CD1c-positive myeloid dendritic cell (primary cell): Measurements from ENCODE around the gene FGD6.
"Not testable (repeated sequence)": the region's sequence is repeated elsewhere in the genome, so short reads cannot be mapped to it uniquely, and the experiment has no call there.

Experiments
- DNase-seq: peaks from one replicate; pipeline ENCODE4 v3.0.0-alpha.2; 2016; ENCODE audit errors: extremely low spot score

Gene FGD6

GRCh38 chr12:95205016-95205624 is 12.1 kb downstream of the FGD6 start:
- no peak for DNase-seq

GRCh38 chr12:95204141-95204866 is 13.0 kb downstream of the FGD6 start:
- peak; percentile 66 for DNase-seq

- DNase-seq = no peak
These were observed 13.7 kb downstream of the FGD6 start for GRCh38 chr12:95203487-95204030.

DNA sequence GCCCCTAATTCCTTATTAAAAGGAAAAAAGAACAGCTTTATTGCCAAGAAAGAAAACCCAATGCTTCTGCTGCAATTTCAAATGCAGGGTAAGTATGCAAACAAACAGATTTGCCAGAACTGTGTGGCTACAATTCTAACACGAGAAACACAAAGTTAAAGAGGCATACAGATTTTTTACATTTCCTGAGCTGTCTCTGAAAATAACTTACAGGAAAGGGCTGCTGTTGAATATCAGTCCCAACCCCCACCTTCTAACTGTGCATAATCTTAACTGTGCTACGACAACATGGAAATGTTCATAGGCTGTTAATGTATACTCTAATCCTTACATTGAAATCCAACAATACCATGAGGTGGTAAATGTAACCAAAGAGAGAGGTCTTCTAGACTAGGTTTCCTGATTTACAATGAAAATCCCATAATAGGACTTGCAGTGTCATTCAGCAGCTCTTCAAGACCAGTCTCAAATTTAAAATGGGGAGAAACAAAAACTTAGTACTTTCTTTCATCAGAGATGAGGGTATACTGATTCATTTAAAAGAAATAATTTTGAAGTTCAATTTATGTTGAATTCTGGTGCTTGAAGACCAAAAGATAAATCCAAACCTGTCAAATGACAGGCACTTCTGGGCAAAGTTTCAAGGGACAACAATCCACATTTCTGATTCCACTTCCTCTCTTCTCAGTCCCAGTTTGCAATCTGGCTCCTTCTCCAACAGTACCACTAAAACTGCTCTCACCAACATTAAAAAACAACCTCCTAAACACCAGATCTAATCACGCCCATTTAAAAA is 14.4 kb downstream of the FGD6 start:
- DNase-seq = no peak

DNA sequence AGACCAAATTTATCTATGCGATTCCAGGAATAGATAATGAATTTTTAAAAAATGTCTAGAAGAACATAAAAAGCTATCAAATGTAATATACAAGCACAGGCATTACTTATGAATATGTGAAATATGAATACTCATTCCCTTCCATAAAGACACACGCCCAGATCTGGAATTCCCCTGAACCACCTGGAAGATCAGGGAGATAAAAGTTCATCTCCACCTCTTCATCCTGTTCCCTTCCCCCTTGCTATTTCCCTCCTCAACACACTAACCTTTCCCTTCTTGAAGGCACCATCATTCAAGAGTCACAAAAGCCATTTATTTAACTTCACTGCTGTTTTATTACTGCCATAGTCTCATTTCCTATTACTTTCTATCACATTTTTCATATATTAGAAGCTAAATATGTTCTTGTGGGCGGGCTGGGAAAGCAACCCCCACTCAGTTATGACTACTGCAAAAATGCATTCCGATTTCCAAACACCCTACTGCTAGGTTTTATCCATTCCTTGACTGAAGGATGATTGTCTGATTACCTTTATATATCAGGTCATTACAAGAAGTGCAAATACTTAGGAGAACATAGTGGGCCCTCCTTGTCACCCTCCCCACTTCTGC is 16.1 kb downstream of the FGD6 start:
- no peak for DNase-seq

GRCh38 chr12:95200128-95200894 is 17.0 kb downstream of the FGD6 start:
- DNase-seq = no peak

DNA sequence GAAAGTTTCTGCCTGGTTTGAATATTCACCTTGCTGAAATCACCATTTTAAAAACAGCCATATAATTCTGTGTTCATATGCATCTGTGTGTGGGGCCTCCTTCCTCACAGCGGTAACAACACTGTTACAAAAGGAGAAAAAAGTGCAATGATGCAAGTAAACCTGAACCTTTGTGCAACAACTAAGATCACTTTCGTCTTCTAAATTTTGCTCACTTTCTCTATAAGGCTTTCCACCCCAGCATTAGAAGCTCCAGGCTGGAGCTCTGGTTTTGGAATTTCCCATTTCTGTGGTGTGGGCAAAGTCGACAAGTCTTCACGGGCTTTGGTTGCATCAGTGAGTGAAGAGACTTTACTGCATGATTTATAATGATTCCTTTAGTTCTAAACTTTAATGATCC is 18.4 kb downstream of the FGD6 start:
- DNase-seq = no peak

DNA sequence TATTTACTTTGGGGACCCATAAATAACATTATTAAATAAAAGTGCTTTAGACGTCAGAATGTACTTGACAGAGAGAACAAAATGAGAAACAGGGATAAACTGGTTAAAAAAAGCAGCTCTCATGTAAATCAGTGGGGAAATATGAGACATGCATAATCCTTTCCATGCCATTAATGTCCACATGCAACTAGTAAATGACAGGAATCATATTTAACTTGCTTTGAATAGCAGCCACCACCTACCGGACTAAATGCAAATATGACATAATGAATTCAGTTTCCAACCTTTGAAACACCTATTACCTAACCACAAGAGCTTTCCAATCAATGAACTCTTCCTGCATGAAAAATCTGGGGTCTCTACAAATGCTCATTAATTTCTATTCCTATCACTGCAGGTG is 19.6 kb downstream of the FGD6 start:
- no peak for DNase-seq

- not testable (repeated sequence) for DNase-seq
These were observed 20.2 kb downstream of the FGD6 start for GRCh38 chr12:95196875-95197569.

GRCh38 chr12:95195122-95195521 is 22.1 kb downstream of the FGD6 start:
- DNase-seq = no peak

- no peak for DNase-seq
These were observed 24.1 kb downstream of the FGD6 start for GRCh38 chr12:95193139-95193538.

DNA sequence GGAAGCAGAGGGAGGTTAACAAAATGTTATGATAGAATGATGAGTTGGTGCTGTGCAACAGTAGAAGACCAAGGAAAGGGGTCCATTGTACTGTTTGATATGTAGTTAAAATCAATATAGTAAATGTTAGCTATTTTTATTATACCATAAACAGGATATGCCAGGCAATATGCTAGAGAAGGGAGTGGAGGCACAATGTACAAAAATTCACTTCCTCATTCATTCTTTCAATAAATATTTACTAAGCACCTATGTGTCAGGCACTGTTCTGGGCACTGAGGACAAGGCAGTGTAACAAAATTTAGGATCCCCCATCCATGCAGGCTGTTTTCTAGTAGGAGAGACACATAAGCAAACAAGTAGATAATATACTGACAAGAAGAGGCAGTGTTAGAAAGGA is 25.0 kb downstream of the FGD6 start:
- DNase-seq = no peak

- no peak for DNase-seq
These were observed 26.1 kb downstream of the FGD6 start for GRCh38 chr12:95191060-95191696.

DNA sequence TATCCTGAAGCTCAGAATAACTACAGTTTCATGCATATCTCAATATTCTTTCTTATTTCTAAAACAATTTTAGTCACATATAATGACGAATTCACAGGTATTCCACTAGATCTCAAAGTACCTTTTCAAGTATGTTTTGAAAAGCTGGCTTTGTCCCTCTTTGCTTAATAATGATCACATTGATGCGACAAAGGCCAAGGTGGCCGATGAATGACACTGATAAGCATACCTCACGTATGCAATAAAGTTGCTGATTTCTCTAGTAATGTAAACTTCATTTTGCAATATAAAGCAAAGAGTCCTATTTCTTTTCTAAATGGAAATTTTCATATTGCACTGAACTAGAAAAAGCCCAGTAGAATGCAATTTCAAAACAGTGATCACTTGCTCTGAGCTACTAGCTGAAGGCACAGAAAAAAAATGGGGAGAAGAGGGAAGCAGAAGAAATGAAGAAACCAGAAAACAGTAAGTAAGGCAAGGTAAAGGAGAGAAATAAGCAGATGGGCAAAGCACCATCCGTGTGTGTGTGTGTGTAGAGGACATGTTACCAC is 29.3 kb downstream of the FGD6 start:
- no peak for DNase-seq

- DNase-seq = peak; percentile 60
These were observed 31.4 kb downstream of the FGD6 start for GRCh38 chr12:95185854-95186253.

DNA sequence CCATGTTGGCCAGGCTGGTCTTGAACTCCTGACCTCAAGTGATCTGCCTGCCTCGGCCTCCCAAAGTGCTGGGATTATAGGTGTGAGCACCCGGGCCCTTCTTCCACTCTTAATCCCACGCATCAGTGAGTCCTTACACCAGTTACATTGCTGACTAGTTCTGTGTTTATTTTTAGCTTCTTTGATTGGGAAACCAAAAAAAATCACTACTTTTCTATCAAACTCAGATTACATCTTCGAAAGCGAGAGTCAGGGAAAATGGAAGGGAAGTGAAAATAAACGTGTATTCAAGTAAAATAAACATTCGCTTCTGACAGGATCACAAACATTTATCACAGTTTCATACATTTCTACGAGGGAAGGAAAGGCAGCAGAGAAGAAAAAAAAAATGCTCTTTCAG is 32.2 kb downstream of the FGD6 start:
- DNase-seq = peak; percentile 59

DNA sequence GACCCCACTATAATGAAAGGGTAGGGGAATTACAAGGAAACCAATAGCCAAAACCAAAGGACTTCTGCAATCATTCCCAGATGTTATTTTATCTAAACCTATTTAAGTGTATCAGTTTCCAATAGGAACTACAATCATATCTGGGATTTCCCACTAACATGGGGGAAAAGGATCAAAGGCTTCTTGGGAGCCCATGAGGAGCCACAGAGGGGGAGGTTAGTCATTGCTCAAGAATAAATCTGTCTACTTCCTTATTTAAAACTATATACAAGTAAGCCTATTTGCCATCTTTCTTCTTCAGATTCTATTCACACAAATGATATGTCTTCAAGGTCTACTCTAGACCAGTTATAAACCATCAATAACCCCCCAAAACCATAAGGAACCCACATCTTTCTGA is 33.1 kb downstream of the FGD6 start:
- peak; percentile 57 for DNase-seq

DNA sequence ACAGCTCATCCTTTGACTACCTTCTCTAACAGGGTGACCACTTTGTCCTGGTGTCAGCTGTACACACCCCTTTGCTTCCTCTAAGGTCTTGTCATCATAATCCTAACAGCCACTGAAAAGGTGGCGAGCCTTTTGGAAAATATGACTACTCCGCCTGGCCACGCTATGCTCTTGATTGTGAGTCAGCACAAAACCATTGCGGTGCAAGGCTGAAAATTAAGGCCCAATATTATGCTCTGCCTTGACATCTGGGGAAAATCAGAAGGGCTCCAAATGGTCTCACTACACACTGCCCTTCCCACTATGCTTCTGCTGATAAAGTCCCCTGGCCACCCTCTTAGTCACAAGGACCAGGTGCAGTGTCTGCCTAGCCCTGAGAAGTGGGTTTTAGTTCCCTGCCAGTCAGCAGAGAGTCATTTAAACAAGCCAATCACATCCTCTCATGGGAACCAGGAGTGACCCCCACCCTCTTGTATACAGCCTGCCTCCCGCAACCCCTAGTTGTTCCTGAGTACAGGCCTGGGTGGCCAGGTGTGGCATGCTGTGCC is 34.3 kb downstream of the FGD6 start:
- DNase-seq = no peak

DNA sequence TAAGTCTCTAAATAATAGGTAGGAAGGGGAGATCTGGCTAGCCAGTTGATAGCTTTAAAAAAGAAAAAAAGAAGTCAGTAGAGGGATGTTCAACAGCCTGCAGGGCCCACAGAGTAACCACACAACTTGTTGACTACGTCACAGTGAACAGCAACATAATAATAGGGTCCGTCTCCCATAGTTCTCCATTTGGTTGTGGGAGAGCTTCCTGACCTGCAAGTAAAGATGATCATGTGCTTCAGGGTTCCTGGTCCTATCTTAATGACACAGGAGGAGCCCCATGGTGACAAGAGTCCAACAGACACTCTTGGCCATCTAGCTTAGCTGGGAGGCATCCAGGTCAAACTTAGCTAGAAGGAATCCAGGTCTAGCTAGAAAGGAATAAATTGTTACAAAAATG is 36.2 kb downstream of the FGD6 start:
- DNase-seq = no peak

DNA sequence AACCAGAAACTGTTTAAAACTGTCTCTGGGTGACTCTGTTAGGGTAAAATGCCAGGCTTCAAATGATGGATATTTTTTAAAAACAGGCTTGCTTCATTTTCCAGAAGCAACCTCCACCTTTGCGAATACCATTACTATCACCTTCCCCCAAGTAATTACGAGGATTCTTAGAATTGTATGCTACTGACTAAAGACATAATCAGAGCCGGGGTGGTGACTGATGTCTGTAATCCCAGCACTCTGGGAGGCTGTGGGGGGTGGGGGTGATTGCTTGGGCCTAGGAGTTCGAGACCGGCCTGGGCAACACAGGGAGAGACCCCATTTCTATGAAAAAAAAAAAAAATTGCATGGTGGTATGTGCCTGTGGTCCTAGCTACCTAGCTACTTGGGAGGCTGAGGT is 38.3 kb downstream of the FGD6 start:
- DNase-seq = no peak
